HTERT RPE-1 (cell line): Measurements from ENCODE around the gene ZC3H12D.
"Not testable (repeated sequence)": the region's sequence is repeated elsewhere in the genome, so short reads cannot be mapped to it uniquely, and the experiment has no call there.

Source experiments
- in situ Hi-C: fragments of 300-500 bp; cut with MboI; formaldehyde crosslinking; loops from 4 replicates; pipeline ENCODE4 v1.14.3; 2020; ENCODE audit warnings: low sequenced_read_pairs

Gene ZC3H12D

DNA sequence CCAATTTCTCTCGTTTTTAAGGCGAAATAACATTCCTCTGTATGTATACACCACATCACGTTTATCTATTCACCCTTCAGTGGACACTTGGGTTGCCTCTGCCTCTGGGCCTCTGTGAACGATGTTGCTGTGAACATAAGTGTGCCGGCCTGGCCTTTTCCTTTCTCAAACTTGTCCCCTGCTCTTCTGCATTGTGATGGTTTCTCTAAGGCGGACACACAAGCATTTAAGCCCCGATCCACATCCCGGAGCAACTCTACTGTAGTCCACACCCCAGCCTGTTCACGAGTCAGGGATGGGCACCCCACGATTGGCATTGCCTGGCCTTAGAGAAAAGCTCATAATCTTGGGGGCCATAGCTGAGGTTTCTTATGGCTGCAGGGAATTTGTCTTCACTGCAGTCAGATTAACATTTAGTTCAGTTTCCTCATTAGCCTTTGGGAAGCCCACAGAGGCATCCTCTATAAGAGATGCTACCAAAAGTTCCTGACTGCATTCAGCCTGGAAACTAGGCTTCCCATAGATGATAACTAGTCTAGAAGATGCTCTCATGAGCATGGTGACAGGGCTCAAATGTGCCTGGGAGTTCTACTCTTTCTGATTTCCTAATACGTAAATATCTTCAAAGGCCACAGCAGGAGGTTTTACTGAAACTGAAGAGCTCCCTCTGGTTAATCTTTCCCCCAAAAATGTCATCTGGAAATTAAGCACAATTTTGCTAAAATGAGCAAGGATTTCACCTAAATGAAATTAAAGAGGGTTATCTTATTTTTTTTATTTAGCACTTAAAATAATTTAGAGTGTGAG is 762 bp downstream of the ZC3H12D start:
- in situ Hi-C loops = no loop called here

GRCh38 chr6:149483334-149483725 is 1.5 kb downstream of the ZC3H12D start:
- in situ Hi-C loops = no loop called here

GRCh38 chr6:149482545-149483333 is 2.1 kb downstream of the ZC3H12D start:
- in situ Hi-C loops = no loop called here

DNA sequence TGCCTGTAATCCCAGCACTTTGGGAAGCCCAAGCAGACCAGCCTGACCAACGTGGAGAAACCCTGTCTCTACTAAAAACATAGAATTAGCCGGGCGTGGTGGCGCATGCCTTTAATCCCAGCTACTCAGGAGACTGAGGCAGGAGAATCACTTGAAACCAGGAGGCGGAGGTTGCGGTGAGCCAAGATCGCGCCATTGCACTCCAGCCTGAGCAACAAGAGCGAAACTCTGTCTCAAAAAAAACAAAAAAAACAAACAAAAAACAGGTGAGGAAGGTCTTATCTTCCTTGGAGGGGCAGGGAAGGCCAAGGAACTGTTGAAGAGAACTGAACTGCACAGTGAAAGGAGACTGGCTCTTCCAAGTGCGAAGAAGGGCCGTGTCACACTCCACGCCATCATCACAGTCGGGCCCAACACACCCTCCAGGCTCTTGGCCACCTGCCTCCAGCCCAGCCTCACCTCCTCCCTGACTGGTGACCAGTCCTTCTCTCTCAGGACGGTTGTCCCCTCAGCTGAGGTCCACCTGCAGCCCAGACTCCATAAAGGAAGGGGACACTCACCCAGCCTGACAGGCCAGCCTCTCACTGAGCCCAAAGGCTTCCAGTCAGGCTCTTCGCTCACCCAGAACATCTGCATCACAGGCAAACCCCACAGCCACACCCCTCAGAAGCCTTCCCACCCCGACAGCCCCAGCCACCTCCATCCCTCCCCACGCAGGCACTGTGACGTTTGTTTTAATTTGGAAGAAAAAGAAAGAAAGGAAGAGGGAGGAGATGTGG is 4.1 kb downstream of the ZC3H12D start:
- in situ Hi-C loops = no loop called here

GRCh38 chr6:149478631-149479314 is 6.0 kb downstream of the ZC3H12D start:
- in situ Hi-C loops = no loop called here

DNA sequence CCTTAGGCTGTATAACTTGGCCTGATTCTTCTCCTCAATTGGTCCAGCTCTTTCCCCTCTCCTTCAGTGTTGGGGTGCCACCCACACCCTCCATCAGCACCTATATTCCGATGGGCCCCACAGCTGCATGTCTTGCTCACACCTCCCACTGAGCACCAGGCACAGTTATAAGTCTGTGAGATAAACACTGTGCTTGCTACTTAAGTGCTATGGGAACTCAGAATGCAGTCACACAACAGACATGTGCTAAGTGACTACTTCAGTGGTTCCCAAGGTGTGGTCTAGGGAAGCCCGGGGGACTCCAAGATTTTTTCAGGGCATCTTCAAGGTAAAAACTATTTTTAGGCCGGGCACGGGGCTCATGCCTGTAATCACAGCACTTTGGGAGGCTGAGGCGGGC is 7.3 kb downstream of the ZC3H12D start:
- in situ Hi-C loops = no loop called here

DNA sequence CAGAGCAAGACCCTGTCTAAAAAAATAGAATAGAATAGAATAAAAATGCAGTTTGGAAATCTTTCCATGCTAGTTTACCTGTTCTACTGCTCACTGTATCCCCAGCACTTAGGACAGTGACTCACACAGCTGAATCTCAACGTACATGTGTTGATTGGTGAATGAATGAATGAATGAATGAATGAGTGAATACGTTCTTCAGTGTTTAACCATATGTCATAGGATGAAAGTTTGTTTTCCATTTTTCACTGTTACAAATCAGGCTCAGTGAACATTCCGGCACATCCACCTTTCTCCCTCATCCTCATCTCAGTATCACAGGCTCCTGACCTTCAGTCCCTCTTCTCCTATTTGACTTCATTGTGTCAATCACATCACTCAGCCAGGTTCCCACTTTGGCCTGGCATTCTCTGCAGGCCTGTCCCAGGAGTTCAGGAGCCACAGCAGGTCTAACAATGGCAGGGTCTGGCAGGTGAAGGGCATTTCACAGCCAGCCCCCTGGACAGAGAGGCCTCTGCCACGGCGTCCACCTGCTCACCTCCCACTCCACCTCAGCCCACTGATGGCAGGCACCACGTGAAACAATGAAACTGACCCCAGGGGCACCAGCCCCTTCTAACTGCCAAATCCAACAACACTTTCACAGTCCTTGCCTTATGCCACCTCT is 7.9 kb downstream of the ZC3H12D start:
- in situ Hi-C loops = no loop called here

DNA sequence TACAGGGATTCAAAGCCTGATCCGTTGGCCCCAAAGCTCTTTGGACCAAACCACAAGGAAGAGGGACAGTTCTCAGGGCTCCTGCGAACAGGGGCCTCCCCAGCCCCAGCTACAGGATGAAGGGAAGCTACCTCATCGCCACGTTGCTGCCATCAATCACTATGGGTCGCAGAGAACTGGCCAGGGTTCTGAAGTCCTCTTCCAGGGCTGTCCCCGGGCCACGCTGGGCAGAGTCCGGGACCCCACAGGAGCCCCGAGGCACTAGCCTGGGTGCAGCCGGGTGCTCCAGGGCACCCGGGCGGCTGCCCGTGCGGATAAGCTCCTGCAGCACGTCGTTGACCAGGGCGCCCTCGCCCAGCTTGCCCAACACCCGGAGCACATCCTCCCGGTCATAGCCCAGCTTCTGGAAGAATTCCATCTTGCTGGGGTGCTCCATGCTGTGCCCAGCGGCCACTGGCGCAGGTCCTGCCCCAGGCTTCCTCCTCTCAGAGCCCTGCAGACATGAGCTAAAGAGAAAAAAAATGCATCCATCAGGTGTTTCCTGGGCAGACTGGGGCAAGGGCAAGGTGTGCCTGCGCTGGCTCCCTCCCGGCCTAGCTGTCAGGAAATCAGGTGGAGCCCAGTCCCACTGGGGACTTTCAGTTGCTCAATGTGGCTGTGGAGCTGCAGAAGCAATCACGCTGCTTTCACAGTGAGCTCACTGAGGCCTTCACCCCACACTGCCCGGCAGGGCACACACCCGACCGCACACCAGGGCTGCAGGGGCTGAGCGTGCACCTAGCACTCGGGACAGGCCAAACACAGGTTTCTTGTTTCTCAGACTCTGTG is 10.5 kb downstream of the ZC3H12D start:
- in situ Hi-C loops = no loop called here

DNA sequence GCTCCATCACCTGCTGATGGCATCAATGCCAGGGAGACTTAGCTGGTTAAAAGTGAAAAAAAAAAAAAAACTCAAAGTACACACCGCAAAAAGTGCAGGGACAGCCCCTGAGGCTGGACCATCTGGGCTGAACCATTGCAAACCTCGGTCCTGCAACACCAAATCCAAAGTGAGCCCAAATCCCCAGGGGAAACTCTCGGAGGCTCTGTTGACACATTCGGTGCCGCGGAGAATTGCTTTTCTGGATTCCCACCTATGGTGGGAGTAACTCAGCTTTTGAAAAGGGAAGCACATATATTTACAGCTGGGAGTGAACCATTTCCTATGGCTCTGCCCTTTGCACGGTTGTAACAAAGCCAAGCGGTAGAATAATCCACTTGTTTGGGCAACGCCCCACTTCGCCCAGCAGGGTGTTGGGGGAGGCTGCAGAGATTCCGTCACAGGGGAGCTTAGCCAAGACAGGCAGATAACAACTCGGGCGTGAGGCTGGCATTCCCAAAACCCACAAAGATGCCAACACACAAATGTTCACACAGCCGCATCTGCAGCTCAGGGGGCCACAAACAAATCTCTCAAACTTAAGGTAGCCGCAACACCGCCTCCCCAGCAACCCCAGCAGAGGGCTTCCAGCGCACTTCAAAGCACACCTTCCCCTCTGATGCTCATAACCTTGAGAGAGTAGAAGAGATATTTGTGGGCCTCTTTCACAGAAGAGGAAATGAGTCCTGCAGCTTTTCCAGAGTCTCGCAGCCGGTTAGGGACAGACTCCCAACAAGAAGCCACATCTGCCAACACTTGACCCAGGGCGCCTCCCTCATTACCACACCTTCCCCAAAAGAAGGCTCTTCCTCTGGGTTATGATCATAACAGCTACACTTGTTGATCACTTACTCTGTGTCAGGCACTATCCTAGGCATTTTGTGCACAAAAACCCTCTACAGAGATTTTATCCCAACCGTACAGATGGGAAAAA is 11.4 kb downstream of the ZC3H12D start:
- in situ Hi-C loops = no loop called here

- in situ Hi-C loops = no loop called here
These were observed 12.6 kb downstream of the ZC3H12D start for GRCh38 chr6:149472241-149472640.

DNA sequence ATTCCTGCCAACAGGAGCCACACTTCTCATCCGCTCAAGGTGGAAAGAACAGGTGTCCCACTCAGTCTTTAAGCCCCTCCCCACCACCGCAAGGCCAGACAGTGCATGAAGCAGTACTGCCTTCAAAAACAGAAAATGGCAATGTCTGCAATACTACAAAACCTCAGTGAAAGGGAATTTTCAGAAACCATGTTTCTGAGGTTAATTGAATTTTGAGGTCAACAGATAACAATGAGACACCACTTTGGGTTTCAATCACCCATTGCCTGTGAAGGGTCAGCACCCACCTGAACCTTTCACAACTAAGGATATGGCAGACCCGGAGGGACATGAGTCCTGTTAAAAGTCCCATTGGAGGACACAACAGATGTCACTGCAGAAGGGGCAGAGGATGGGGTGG is 13.0 kb downstream of the ZC3H12D start:
- in situ Hi-C loops = no loop called here

- in situ Hi-C loops = no loop called here
These were observed 13.9 kb downstream of the ZC3H12D start for GRCh38 chr6:149470948-149471347.

- in situ Hi-C loops = no loop called here
These were observed 16.6 kb downstream of the ZC3H12D start for GRCh38 chr6:149468179-149468578.

- in situ Hi-C loops = no loop called here
These were observed 17.5 kb downstream of the ZC3H12D start for GRCh38 chr6:149467265-149467664.

GRCh38 chr6:149464411-149464810 is 20.4 kb downstream of the ZC3H12D start:
- in situ Hi-C loops = no loop called here

DNA sequence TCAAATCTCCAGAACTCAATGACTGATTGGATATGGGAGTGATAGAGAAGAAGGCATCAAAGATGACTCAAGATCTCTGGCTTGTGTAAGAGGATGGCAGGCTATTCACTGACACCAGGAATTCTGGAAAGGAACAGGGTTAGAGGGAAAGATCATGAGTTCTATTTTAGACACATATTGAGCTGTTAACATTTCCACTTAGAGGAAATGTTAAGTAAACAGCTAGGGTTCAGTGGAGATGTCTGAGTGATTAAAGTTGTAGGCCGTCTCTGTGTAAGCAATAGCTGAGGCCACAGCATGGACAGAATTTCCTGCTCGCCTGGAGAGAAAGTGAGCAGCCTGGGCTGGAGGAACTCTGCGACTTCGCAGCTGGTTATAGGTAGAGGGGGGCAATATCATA is 21.0 kb downstream of the ZC3H12D start:
- in situ Hi-C loops = no loop called here

DNA sequence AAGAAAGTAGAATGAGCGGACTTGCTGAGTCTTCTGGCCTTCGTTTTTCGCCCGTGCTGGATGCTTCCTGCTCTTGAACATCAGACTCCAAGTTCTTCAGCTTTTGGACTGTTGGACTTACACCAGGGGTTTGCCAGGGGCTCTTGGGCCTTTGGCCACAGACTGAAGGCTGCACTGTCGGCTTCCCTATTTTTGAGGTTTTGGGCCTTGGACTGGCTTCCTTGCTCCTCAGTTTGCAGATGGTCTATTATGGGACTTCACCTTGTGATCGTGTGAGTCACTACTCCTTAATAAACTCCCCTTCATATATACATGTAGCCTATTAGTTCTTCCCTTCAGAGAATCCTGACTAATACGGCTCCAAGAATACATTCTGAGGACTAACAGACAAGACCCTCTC is 22.1 kb downstream of the ZC3H12D start:
- in situ Hi-C loops = not testable (repeated sequence)

DNA sequence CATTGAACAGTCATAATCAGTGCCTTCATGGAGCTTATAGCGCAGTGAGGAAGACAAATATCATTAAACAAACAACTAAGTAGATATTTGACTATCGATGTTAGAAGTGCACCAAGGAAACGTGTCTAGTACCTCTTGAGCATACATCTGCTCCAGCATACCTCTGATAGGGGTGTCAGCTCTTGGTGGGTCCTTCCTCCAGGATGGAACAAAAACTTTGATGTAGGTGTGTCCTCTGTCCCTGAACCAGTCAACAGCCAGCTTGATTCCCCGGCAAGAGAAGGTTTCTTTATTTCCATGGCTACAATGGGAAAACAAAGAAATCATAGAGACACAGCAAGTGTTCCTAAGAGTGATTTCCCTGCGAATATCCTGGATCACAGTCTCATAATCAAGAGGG is 23.1 kb downstream of the ZC3H12D start:
- in situ Hi-C loops = no loop called here
